Vagina (tissue), 2 donors: Measurements from ENCODE around the gene BIN1. TPM values are rescaled to one million over a fixed set of nuclear protein-coding genes. Genes with fewer than 3 reads are reported as not detected.
A peak's percentile ranks its signal among the peaks of the same experiment; 100 is the strongest.

Experiments
- DNase-seq, 2 donors: peaks; one replicate each; pipeline ENCODE4 v3.0.0-alpha.2; 2017; ENCODE audit errors: extremely low spot score in 2 of 2
- H3K27ac ChIP-seq: fragments of 200-600 bp; sonication (generic); one replicate; pipeline ENCODE4 v1.5.1; 2019
- H3K27me3 ChIP-seq: fragments of 200-600 bp; sonication (generic); one replicate; pipeline ENCODE4 v1.5.1; 2019
- H3K36me3 ChIP-seq, 2 donors: fragments of 200-600 bp; sonication (generic); one replicate each; pipeline ENCODE4 v1.5.1; 2017 to 2019
- H3K4me1 ChIP-seq: fragments of 200-600 bp; sonication (generic); one replicate; pipeline ENCODE4 v1.5.1; 2019
- H3K4me3 ChIP-seq, 2 donors: fragments of 200-600 bp; sonication (generic); 1 replicate in 1 of 2; 2 replicates in 1 of 2; pipeline ENCODE4 v1.5.1; 2016 to 2019
- H3K9me3 ChIP-seq: fragments of 200-600 bp; sonication (generic); one replicate; pipeline ENCODE4 v1.5.1; 2019
- CTCF ChIP-seq, 3 experiments: fragments of 450-650 bp in 2 of 3; fragments of 200-600 bp in 1 of 3; sonication (generic) in 1 of 3; IDR thresholded peaks; one replicate each; pipeline ENCODE4 v1.5.1; 2017 to 2019; ENCODE audit warnings: antibody characterized with exemption in 3 of 3, mild to moderate bottlenecking in 2 of 3, moderate library complexity in 2 of 3
- POLR2A ChIP-seq, 2 donors: fragments of 450-650 bp; IDR thresholded peaks; one replicate each; pipeline ENCODE4 v1.6.1; 2017; ENCODE audit warnings: antibody characterized with exemption in 2 of 2, mild to moderate bottlenecking in 2 of 2, moderate library complexity in 2 of 2
- POLR2AphosphoS5 ChIP-seq, 2 donors: sonication (generic); formaldehyde crosslinking; IDR thresholded peaks; one replicate each; pipeline ENCODE4 v1.9.0; 2017; ENCODE audit warnings: antibody characterized with exemption in 2 of 2, mild to moderate bottlenecking in 2 of 2, low read depth in 1 of 2; ENCODE audit not compliant: insufficient read depth in 1 of 2
- intact Hi-C: fragments of 100-400 bp; cut with DNase I; formaldehyde crosslinking; loops from one replicate; pipeline ENCODE4 v1.15.1; 2023
- total RNA-seq: library from RNA; depleted of rRNA; stranded (reverse); fragments of >200 nt; gene quantifications from one replicate; pipeline ENCODE4 v1.2.3, GENCODE V29; 2016

The BIN1 gene
- total RNA-seq, 1 donor from 2014 or later: 60.9 TPM

DNA sequence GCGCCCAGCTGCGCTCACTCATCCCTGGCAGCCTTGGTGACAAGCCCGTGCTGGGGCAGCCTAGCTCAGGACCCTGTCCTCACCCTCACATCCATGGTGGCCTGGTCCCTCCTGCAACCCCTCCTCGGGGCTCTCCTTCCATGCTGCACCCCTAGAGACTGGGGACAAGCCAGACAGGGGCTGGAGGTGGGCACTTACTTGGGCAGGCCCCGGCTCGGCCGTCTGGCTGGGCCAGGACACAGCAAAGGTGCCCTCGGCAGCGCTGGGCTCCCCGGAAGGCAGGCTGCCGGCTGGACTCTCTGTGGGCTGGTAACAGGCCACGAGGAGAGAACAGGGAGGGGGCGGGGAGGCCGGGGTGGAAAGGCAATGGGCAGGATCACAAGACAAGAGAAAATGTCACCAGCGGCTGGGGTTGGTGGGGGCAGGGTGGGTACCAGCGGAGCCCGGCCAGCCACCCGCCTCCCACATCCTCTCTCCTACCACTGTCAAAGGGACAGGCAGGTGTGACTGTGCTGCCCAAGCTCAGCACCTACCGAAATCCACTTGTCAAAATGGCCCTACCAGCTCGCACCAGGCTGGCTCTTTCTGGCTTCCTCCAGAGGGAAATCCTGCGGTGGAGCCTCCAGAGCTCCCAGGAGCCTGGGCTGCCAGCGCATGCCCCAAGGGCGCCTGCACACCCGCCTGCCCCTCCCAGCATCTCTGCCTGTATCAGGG, 54.7 kb downstream of the BIN1 start:
- no peak for DNase-seq
- peak overlapping the region; percentile 42 for H3K27ac ChIP-seq

GRCh38 chr2:127051116-127052056, 55.6 kb downstream of the BIN1 start:
- TF ChIP-seq POLR2AphosphoS5 (IDR thresholded peaks at IDR 0.05; ENCODE audit: insufficient read depth in 1 of 2, low read depth in 1 of 2) (no peak), POLR2A (IDR thresholded peaks at IDR 0.05) (no peak), CTCF (IDR thresholded peaks at IDR 0.05) (no peak)
- Histone ChIP-seq H3K36me3 (no peaks in the 10 kb centered on the region), H3K4me3 (no peak overlapping the region), H3K9me3 (no peaks in the 10 kb centered on the region), H3K4me1 (peaks cover 13% of the 10 kb centered on the region), H3K27ac (peak overlapping the region; percentile 42), H3K27me3 (no peaks in the 10 kb centered on the region)
- intact Hi-C loops: no loop called here
- no peak for DNase-seq

More for the DNA sequence above, 54.7 kb downstream of the BIN1 start:
- Histone ChIP-seq H3K36me3 (no peaks in the 10 kb centered on the region), H3K27me3 (no peaks in the 10 kb centered on the region), H3K9me3 (no peaks in the 10 kb centered on the region), H3K4me3 (no peak overlapping the region), H3K4me1 (peaks cover 12% of the 10 kb centered on the region)
- TF ChIP-seq CTCF (IDR thresholded peaks at IDR 0.05): no peak
- peak in 1 of 2 donors; percentile 16 for TF ChIP-seq POLR2AphosphoS5 (IDR thresholded peaks at IDR 0.05; ENCODE audit: insufficient read depth in 1 of 2, low read depth in 1 of 2)
- intact Hi-C loops: no loop called here

- H3K9me3 ChIP-seq: no peaks in the 10 kb centered on the region
- no peak for DNase-seq
- peaks cover 19% of the 10 kb centered on the region for H3K4me1 ChIP-seq
- no peaks in the 10 kb centered on the region for H3K27me3 ChIP-seq
- H3K36me3 ChIP-seq: no peaks in the 10 kb centered on the region
- TF ChIP-seq POLR2A (IDR thresholded peaks at IDR 0.05) (no peak), CTCF (IDR thresholded peaks at IDR 0.05) (no peak), POLR2AphosphoS5 (IDR thresholded peaks at IDR 0.05; ENCODE audit: insufficient read depth in 1 of 2, low read depth in 1 of 2) (no peak)
- no peak overlapping the region for H3K4me3 ChIP-seq
- intact Hi-C loops: no loop called here
- peak overlapping the region; percentile 42 for H3K27ac ChIP-seq
Observed at GRCh38 chr2:127050803-127051115, 56.2 kb downstream of the BIN1 start.

DNA sequence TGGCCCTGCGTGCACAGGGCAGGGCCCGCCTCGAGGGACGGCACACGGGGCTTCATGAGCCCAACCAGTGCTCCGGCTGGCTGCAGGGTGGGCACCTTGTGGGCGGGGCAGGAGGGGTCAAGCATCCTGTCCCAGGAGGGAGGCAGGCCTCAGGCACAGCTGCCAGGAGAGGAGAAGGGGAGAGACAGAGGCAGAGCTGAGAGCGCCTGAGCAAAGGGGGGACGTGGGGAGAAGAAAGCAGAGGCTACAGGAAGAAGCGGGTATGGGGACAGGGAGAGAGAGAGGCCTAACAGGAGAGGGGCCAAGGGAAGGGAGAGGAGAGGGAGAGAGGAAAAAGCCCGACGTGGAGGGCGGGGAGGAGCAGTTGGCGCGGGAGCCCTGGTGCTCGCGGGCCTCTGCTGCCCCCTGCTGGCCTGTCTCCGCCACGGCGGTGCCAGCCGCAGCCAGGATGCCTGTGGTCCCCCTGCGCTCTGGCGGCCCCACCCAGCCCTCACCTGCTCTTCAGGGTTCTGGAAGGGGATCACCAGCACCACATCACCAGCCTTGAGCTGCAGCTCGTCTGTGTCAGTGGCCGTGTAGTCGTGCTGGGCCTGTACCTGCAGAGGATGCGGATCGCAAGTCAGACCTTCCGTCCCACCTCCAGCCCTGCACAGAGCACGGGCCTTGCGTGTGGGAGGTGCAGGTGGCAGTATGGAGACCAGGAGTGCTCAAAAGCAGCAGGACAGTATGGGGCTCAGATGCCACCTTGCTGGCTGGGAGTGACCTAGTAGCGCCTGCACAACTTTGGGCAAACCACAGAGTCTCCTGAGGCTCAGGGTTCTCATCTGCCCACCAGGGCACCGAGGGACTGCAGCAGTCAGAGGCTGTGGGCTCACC, 56.8 kb downstream of the BIN1 start:
- Histone ChIP-seq H3K27me3 (no peaks in the 10 kb centered on the region), H3K27ac (peak overlapping the region; percentile 75), H3K9me3 (no peaks in the 10 kb centered on the region), H3K4me3 (no peak overlapping the region), H3K4me1 (peaks cover 25% of the 10 kb centered on the region), H3K36me3 (no peaks in the 10 kb centered on the region)
- no peak for DNase-seq
- TF ChIP-seq POLR2AphosphoS5 (IDR thresholded peaks at IDR 0.05; ENCODE audit: insufficient read depth in 1 of 2, low read depth in 1 of 2) (peak in 1 of 2 donors; percentile 50), POLR2A (IDR thresholded peaks at IDR 0.05) (no peak), CTCF (IDR thresholded peaks at IDR 0.05) (peak; percentile 72 to 97 (median 94))
- intact Hi-C loops: no loop called here
